Lower leg skin (tissue), 3 donors: ENCODE results near the gene BNIP5.

Experiments
- CTCF ChIP-seq, 3 donors: fragments of 450-650 bp; IDR thresholded peaks; one replicate each; pipeline ENCODE4 v1.5.1; 2016; ENCODE audit warnings: antibody characterized with exemption in 3 of 3, mild to moderate bottlenecking in 3 of 3, moderate library complexity in 2 of 3
- POLR2A ChIP-seq, 2 donors: fragments of 450-650 bp; IDR thresholded peaks; one replicate each; pipeline ENCODE4 v1.6.1; 2016 to 2017; ENCODE audit warnings: antibody characterized with exemption in 2 of 2, mild to moderate bottlenecking in 1 of 2, moderate library complexity in 1 of 2

DNA sequence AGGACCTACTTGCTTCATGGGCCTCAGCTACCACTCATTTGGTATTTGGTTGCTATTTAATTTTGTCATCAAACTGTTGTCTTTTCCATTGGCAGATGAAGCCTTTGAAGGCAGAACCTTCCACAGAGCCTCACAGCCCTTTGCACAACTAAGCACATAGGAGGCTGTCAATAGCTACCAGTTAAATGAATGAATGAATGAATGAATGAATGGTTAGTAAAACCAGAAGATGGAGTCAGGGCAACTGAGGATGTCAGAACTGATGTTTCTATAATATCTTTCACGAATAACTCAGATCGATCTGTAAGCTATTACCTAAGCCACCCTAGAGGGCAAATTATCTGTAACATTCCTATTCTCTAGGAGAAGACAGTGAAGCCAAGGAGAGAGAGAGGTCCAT, 19.1 kb downstream of the BNIP5 start:
- no peak for TF ChIP-seq CTCF (IDR thresholded peaks at IDR 0.05)
- no peak for TF ChIP-seq POLR2A (IDR thresholded peaks at IDR 0.05)
